Common myeloid progenitor, CD34-positive (primary cell): Measurements from ENCODE around the gene ZBTB40.
A peak's percentile ranks its signal among the peaks of the same experiment; 100 is the strongest.

Experiments used
- CTCF ChIA-PET: fragments of 350-600 bp; sonication (Branson Sonifier 250); formaldehyde crosslinking; loops from one replicate; lab custom pipeline; 2021; ENCODE audit warnings: antibody characterized with exemption; lab: Charles Lee
- POLR2A ChIA-PET: fragments of 350-600 bp; sonication (Branson Sonifier 250); formaldehyde crosslinking; loops from one replicate; lab custom pipeline; 2021; ENCODE audit warnings: antibody characterized with exemption; lab: Charles Lee
- DNase-seq, 3 donors: peaks; one replicate each; pipeline versions ENCODE4 v3.0.0 to v3.0.0-alpha.2; 2013
- H3K27ac ChIP-seq, 2 experiments: 1 replicate in 1 of 2; 2 replicates in 1 of 2; pipeline ENCODE4 v1.7.0; 2013; ENCODE audit warnings: inconsistent platforms in 2 of 2, low read length in 2 of 2, mild to moderate bottlenecking in 2 of 2, low read depth in 1 of 2, moderate library complexity in 1 of 2; ENCODE audit not compliant: severe bottlenecking in 2 of 2, insufficient read depth in 1 of 2, poor library complexity in 1 of 2
- H3K27me3 ChIP-seq, 5 experiments: replicated peaks in 2 of 5; 1 replicate in 3 of 5; 2 replicates in 2 of 5; pipeline versions ENCODE4 v1.6.1 to v1.7.0; 2013; ENCODE audit warnings: low read length in 4 of 5, mild to moderate bottlenecking in 2 of 5, moderate library complexity in 2 of 5, inconsistent platforms in 1 of 5; ENCODE audit not compliant: insufficient read depth in 5 of 5, control insufficient read depth in 4 of 5
- H3K36me3 ChIP-seq, 4 experiments: 1 replicate in 2 of 4; 2 replicates in 2 of 4; pipeline versions ENCODE4 v1.6.1 to v1.7.0; 2013; ENCODE audit warnings: low read length in 3 of 4, control low read depth in 1 of 4, mild to moderate bottlenecking in 1 of 4; ENCODE audit not compliant: control insufficient read depth in 4 of 4, insufficient read depth in 4 of 4
- H3K4me1 ChIP-seq, 4 experiments: 1 replicate in 3 of 4; 2 replicates in 1 of 4; pipeline versions ENCODE4 v1.6.1 to v1.7.1; 2013; ENCODE audit warnings: low read length in 3 of 4, mild to moderate bottlenecking in 3 of 4, control low read depth in 1 of 4, inconsistent platforms in 1 of 4, moderate library complexity in 1 of 4; ENCODE audit not compliant: control insufficient read depth in 4 of 4, insufficient read depth in 4 of 4; ENCODE audit errors: control extremely low read depth in 1 of 4
- H3K4me3 ChIP-seq, 7 experiments: 1 replicate in 4 of 7; 2 replicates in 3 of 7; pipeline versions ENCODE4 v1.5.1 to v1.7.0; 2013; ENCODE audit warnings: mild to moderate bottlenecking in 7 of 7, low read length in 6 of 7, moderate library complexity in 6 of 7, inconsistent platforms in 2 of 7, low read depth in 2 of 7, control low read depth in 1 of 7; ENCODE audit not compliant: insufficient read depth in 4 of 7, control insufficient read depth in 1 of 7; ENCODE audit errors: extremely low read depth in 1 of 7
- H3K9me3 ChIP-seq, 5 experiments: 1 replicate in 4 of 5; 2 replicates in 1 of 5; pipeline versions ENCODE4 v1.6.1 to v1.7.1; 2013; ENCODE audit warnings: low read length in 4 of 5, mild to moderate bottlenecking in 2 of 5, inconsistent platforms in 1 of 5, low read depth in 1 of 5, moderate library complexity in 1 of 5; ENCODE audit not compliant: control insufficient read depth in 4 of 5, insufficient read depth in 2 of 5; ENCODE audit errors: control extremely low read depth in 1 of 5
- WGBS: methylation state at CpG from one replicate; pipeline ENCODE4 v1.1.5; 2013; ENCODE audit not compliant: insufficient coverage; 5-methylcytosine and 5-hydroxymethylcytosine counted together

ZBTB40 gene

GRCh38 chr1:22557341-22557950 is 105.8 kb downstream of the ZBTB40 start:
- no peaks in the 10 kb centered on the region for H3K9me3 ChIP-seq
- H3K27me3 ChIP-seq: peaks cover 0 to 94% (median 36%) of the 10 kb centered on the region in 5 experiments
- no peaks in the 10 kb centered on the region for H3K36me3 ChIP-seq
- no peak for DNase-seq
- H3K4me1 ChIP-seq: no peaks in the 10 kb centered on the region
- ChIA-PET POLR2A (no interaction called here), CTCF (no interaction called here)
- no peak overlapping the region for H3K4me3 ChIP-seq
- no peak overlapping the region for H3K27ac ChIP-seq
- WGBS: 56% methylated on average over 4 of the region's 5 CpGs

- Histone ChIP-seq H3K36me3 (no peaks in the 10 kb centered on the region), H3K27ac (no peak within 1 kb of the TSS), H3K9me3 (no peaks in the 10 kb centered on the region), H3K4me1 (peaks cover 0 to 6% (median 2%) of the 10 kb centered on the region in 4 experiments), H3K27me3 (peaks cover 0 to 91% (median 32%) of the 10 kb centered on the region in 5 experiments), H3K4me3 (peak within 1 kb of the TSS in 2 of 7 experiments; percentile 23 to 46)
- CTCF ChIA-PET: no interaction called here
- POLR2A ChIA-PET: no interaction called here
- 12% methylated on average over 45 of the region's 81 CpGs for WGBS
- DNase-seq: peak in 2 of 3 donors; percentile 10 to 14
Observed at GRCh38 chr1:22562584-22563583, 111.2 kb downstream of the ZBTB40 start, which contains the start of gene EPHA8. Gene EPHA8 (plus strand): TSS chr1:22563489. CDS start chr1:22563636, 147 bp downstream.

DNA sequence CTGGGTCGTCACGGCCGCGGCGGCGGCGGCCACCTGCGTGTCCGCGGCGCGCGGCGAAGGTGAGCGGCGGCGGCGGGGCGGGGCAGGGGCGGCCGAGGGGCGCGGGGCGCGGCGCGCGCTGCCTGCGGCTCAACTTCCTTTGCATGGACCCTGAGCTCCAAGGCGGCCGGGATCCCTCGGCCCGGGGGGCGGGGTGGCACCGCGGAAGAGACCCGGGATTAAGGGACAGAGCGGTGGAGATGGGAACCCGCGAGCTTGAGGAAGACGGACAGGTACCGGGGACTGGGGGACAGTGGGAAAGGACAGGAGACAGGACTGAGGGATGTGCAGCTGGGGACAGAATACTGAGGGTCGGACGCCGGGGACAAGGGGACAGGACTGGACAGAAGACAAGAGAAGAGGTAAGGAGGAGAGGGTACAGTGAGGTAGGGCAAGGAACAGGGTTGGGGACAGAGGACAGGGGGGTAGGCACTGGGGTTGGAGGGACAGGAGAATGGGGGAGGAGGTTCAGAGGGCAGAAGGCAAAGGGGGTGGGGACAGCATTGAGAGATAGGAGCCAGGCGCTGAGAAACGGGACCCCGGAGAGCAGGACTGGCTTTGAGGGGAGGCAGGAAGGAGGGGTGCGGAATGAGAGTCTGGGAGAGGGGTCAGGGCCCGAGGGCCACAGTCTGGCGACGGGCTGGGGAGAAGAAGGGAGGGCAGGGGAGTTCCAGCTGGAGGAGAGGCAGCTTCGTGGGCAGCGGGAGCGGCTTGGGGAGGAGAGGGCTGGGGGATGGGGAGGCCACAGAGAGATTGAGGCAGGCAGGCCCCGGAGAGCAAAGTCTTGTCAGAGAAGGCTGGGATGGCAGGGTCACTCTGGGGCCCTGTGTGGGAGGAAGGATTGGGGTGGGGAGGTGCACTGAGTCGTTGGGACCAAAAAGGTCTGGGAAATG is 112.3 kb downstream of the ZBTB40 start:
- no peak overlapping the region for H3K4me3 ChIP-seq
- ChIA-PET CTCF (no interaction called here), POLR2A (no interaction called here)
- peaks cover 0 to 93% (median 32%) of the 10 kb centered on the region in 5 experiments for H3K27me3 ChIP-seq
- 6% methylated on average over 44 of the region's 57 CpGs for WGBS
- no peak for DNase-seq
- H3K27ac ChIP-seq: no peak overlapping the region
- H3K36me3 ChIP-seq: no peaks in the 10 kb centered on the region
- no peaks in the 10 kb centered on the region for H3K9me3 ChIP-seq
- peaks cover 0 to 6% (median 2%) of the 10 kb centered on the region in 4 experiments for H3K4me1 ChIP-seq

DNA sequence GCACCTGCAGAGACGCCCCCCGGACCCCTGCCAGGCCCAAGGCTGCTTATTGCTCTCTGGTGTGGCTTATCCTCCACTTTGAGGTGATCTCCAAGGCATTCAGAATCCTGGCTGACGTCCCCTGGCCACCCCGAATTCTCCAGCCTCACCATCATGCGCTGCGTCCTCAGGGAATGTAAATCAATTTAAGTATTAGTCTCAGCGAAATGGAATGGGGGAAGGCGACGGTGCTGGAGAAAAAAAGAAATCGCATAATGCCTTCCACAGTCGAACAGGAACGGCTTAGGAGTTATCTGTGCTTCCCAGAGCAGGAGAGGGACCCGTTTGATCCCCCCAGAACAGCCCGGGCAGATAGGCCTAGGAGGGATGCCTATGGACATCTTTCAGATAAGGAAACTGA is 114.5 kb downstream of the ZBTB40 start:
- peaks cover 0 to 6% (median 2%) of the 10 kb centered on the region in 4 experiments for H3K4me1 ChIP-seq
- no peak overlapping the region for H3K27ac ChIP-seq
- H3K9me3 ChIP-seq: no peaks in the 10 kb centered on the region
- no peaks in the 10 kb centered on the region for H3K36me3 ChIP-seq
- ChIA-PET POLR2A (no interaction called here), CTCF (no interaction called here)
- 87% methylated on average over 12 of the region's 14 CpGs for WGBS
- no peak for DNase-seq
- peaks cover 0 to 75% (median 26%) of the 10 kb centered on the region in 5 experiments for H3K27me3 ChIP-seq
- H3K4me3 ChIP-seq: no peak overlapping the region

DNA sequence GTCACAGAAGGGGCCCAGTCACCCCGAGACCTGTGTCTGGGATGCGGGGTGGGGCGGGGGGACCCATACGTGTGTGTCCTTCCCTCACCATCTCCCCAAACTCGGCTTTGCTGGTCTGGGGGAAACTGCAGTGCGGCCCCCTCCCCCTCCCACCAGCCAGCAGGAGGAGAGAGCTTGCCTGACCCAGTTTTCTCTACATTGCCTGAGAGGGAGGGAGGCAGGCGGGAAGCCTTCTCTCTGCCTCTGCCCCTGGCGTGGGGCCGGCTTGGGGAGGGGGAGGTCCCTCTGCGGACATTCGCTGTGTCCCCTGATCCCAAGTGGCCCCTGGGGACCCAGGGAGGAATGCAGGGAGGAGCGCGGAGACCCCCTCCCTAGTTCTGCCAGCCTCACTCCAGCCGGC is 115.5 kb downstream of the ZBTB40 start:
- WGBS: 59% methylated on average over 5 of the region's 14 CpGs
- DNase-seq: no peak
- no peaks in the 10 kb centered on the region for H3K36me3 ChIP-seq
- no peak overlapping the region for H3K27ac ChIP-seq
- peaks cover 0 to 6% (median 2%) of the 10 kb centered on the region in 4 experiments for H3K4me1 ChIP-seq
- ChIA-PET CTCF (no interaction called here), POLR2A (no interaction called here)
- no peak overlapping the region for H3K4me3 ChIP-seq
- H3K9me3 ChIP-seq: no peaks in the 10 kb centered on the region
- H3K27me3 ChIP-seq: peaks cover 0 to 72% (median 20%) of the 10 kb centered on the region in 5 experiments

GRCh38 chr1:22567994-22568393 is 116.3 kb downstream of the ZBTB40 start:
- POLR2A ChIA-PET: no interaction called here
- peaks cover 0 to 70% (median 15%) of the 10 kb centered on the region in 5 experiments for H3K27me3 ChIP-seq

More at GRCh38 chr1:22567994-22568393, 116.3 kb downstream of the ZBTB40 start:
- no peaks in the 10 kb centered on the region for H3K9me3 ChIP-seq
- H3K4me3 ChIP-seq: no peak overlapping the region
- peaks cover 0 to 3% (median 1%) of the 10 kb centered on the region in 4 experiments for H3K4me1 ChIP-seq
- CTCF ChIA-PET: no interaction called here
- WGBS: 78% methylated on average over 5 of the region's 6 CpGs
- DNase-seq: peak in 2 of 3 donors; percentile 7 to 24
- no peaks in the 10 kb centered on the region for H3K36me3 ChIP-seq
- H3K27ac ChIP-seq: no peak overlapping the region
